SK-N-SH (cell line): ENCODE data around the gene ATP5MC3. TPM values are rescaled to one million over a fixed set of nuclear protein-coding genes. Genes with fewer than 3 reads are reported as not detected.

ENCODE experiments used
- CTCF ChIA-PET: fragments of 300-600, 350-600 bp; formaldehyde crosslinking; extraction: SDS; loops from one replicate; lab custom pipeline; 2021; lab: Yijun Ruan, JAX
- POLR2A ChIA-PET: fragments of 350-600 bp; sonication (Branson Sonifier 250); formaldehyde crosslinking; extraction: SDS; loops from one replicate; lab custom pipeline; 2020; ENCODE audit warnings: antibody characterized with exemption, inconsistent platforms; lab: Yijun Ruan, JAX
- DNase-seq: peaks from one replicate; pipeline ENCODE4 v3.0.0; 2012
- H2AFZ ChIP-seq: fragments of 200-600 bp; sonication (generic); 2 replicates; pipeline ENCODE4 v1.8.1; 2016; ENCODE audit warnings: antibody characterized with exemption, mild to moderate bottlenecking, low read depth
- H3F3A ChIP-seq: fragments of 200-600 bp; sonication (generic); replicated peaks from 2 replicates; pipeline ENCODE3; 2016; ENCODE audit warnings: antibody characterized with exemption, mild to moderate bottlenecking; ENCODE audit not compliant: insufficient read depth
- H3K27ac ChIP-seq, 2 experiments: fragments of 200-500 bp in 1 of 2; fragments of 200-600 bp in 1 of 2; sonication (Bioruptor generic) in 1 of 2; sonication (generic), shearing (Covaris generic) in 1 of 2; 2 replicates each; pipeline versions ENCODE4 v1.5.1 to v1.6.1; 2014 to 2016; ENCODE audit warnings: low read depth in 2 of 2, inconsistent platforms in 1 of 2, low read length in 1 of 2, mild to moderate bottlenecking in 1 of 2, mixed read lengths in 1 of 2
- H3K27me3 ChIP-seq: fragments of 200-600 bp; sonication (generic), shearing (Covaris generic); 2 replicates; pipeline ENCODE4 v1.6.1; 2016; ENCODE audit warnings: mixed run types; ENCODE audit not compliant: insufficient read depth
- H3K36me3 ChIP-seq, 2 experiments: fragments of 200-500 bp in 1 of 2; fragments of 200-600 bp in 1 of 2; sonication (Bioruptor generic) in 1 of 2; sonication (generic) in 1 of 2; replicated peaks in 1 of 2; 2 replicates each; pipeline versions ENCODE3 to v1.5.1; 2014 to 2016; ENCODE audit warnings: low read length in 1 of 2, mild to moderate bottlenecking in 1 of 2; ENCODE audit not compliant: insufficient read depth in 2 of 2, control insufficient read depth in 1 of 2
- H3K4me1 ChIP-seq, 2 experiments: fragments of 200-500 bp in 1 of 2; fragments of 200-600 bp in 1 of 2; sonication (Bioruptor generic) in 1 of 2; sonication (generic), shearing (Covaris generic) in 1 of 2; 2 replicates each; pipeline versions ENCODE4 v1.5.1 to v1.6.1; 2014 to 2016; ENCODE audit warnings: low read depth in 1 of 2, low read length in 1 of 2, mixed run types in 1 of 2; ENCODE audit not compliant: insufficient read depth in 2 of 2, control insufficient read depth in 1 of 2
- H3K4me2 ChIP-seq: fragments of 200-600 bp; sonication (generic), shearing (Covaris generic); 2 replicates; pipeline ENCODE4 v1.6.1; 2017; ENCODE audit warnings: mixed run types
- H3K4me3 ChIP-seq, 2 experiments: fragments of 200-500 bp in 1 of 2; fragments of 200-600 bp in 1 of 2; sonication (Bioruptor generic) in 1 of 2; sonication (generic), shearing (Covaris generic) in 1 of 2; 2 replicates each; pipeline versions ENCODE4 v1.5.1 to v1.8.1; 2014 to 2016; ENCODE audit warnings: low read depth in 2 of 2, inconsistent platforms in 1 of 2, low read length in 1 of 2, mild to moderate bottlenecking in 1 of 2, mixed read lengths in 1 of 2, moderate library complexity in 1 of 2
- H3K79me2 ChIP-seq: fragments of 200-600 bp; sonication (generic); 2 replicates; pipeline ENCODE4 v1.8.1; 2017; ENCODE audit warnings: mild to moderate bottlenecking; ENCODE audit not compliant: insufficient read depth
- H3K9ac ChIP-seq: fragments of 200-600 bp; sonication (generic); 2 replicates; pipeline ENCODE4 v1.6.1; 2017; ENCODE audit warnings: mixed run types
- H3K9me2 ChIP-seq: fragments of 200-600 bp; sonication (generic); 2 replicates; pipeline ENCODE4 v1.6.1; 2017; ENCODE audit warnings: mixed run types
- H3K9me3 ChIP-seq: fragments of 200-600 bp; sonication (generic); 2 replicates; pipeline ENCODE4 v1.6.1; 2017; ENCODE audit warnings: mixed run types, mild to moderate bottlenecking, moderate library complexity
- H4K20me1 ChIP-seq: fragments of 200-600 bp; sonication (generic); 2 replicates; pipeline ENCODE4 v1.6.1; 2017; ENCODE audit warnings: mild to moderate bottlenecking, mixed run types; ENCODE audit not compliant: insufficient read depth
- ELF1 ChIP-seq: IDR thresholded peaks from 2 replicates; pipeline ENCODE4 v1.4.0; 2012
- FOSL2 ChIP-seq: IDR thresholded peaks from 2 replicates; pipeline ENCODE4 v1.4.0; 2012; ENCODE audit warnings: low read depth, mild to moderate bottlenecking, moderate library complexity, borderline replicate concordance
- GATA2 ChIP-seq: sonication (generic); formaldehyde crosslinking; IDR thresholded peaks from 2 replicates; pipeline ENCODE4 v1.5.0; 2020; ENCODE audit warnings: mild to moderate bottlenecking, missing genetic modification reagents
- MXI1 ChIP-seq: IDR thresholded peaks from 2 replicates; pipeline ENCODE4 v1.6.1; 2012; ENCODE audit warnings: mild to moderate bottlenecking, low read depth, low read length, improper control_type of control experiment
- NFIC ChIP-seq: IDR thresholded peaks from 2 replicates; pipeline ENCODE4 v1.4.0; 2012; ENCODE audit warnings: borderline replicate concordance
- POLR2AphosphoS5 ChIP-seq: IDR thresholded peaks from 2 replicates; pipeline ENCODE4 v1.6.1; 2012; ENCODE audit warnings: low read depth, low read length
- RFX5 ChIP-seq: IDR thresholded peaks from 2 replicates; pipeline ENCODE4 v1.6.1; 2012; ENCODE audit warnings: mild to moderate bottlenecking, improper control_type of control experiment, low read length
- TAF1 ChIP-seq: IDR thresholded peaks from 2 replicates; pipeline ENCODE4 v1.6.1; 2012; ENCODE audit warnings: low read depth, mild to moderate bottlenecking, low read length, moderate library complexity, borderline replicate concordance
- TCF12 ChIP-seq: IDR thresholded peaks from 2 replicates; pipeline ENCODE4 v1.4.0; 2012
- TEAD4 ChIP-seq: IDR thresholded peaks from 2 replicates; pipeline ENCODE4 v1.4.0; 2012; ENCODE audit warnings: mild to moderate bottlenecking, borderline replicate concordance; ENCODE audit not compliant: insufficient read depth
- WGBS: methylation state at CpG from one replicate; pipeline ENCODE4 v1.1.6; 2017; ENCODE audit warnings: low lambda C conversion rate; 5-methylcytosine and 5-hydroxymethylcytosine counted together
- polyA plus RNA-seq, 3 experiments: library from polyadenylated mRNA; depleted of rRNA; stranded (reverse); fragments of >200 nt; gene quantifications; 2 replicates each; pipeline ENCODE4 v1.2.3, GENCODE V29; 2012
- TF ChIP-seq, protein P1 (sequence below): fragments of 150-350 bp; IDR thresholded peaks from 2 replicates; pipeline ENCODE4 v1.6.1; 2017; ENCODE audit warnings: antibody characterized with exemption, low read length, low read depth, borderline replicate concordance

ATP5MC3 gene
- polyA plus RNA-seq, 1 of the 3 experiments (the other 2 are of a cell fraction): 365 TPM

DNA sequence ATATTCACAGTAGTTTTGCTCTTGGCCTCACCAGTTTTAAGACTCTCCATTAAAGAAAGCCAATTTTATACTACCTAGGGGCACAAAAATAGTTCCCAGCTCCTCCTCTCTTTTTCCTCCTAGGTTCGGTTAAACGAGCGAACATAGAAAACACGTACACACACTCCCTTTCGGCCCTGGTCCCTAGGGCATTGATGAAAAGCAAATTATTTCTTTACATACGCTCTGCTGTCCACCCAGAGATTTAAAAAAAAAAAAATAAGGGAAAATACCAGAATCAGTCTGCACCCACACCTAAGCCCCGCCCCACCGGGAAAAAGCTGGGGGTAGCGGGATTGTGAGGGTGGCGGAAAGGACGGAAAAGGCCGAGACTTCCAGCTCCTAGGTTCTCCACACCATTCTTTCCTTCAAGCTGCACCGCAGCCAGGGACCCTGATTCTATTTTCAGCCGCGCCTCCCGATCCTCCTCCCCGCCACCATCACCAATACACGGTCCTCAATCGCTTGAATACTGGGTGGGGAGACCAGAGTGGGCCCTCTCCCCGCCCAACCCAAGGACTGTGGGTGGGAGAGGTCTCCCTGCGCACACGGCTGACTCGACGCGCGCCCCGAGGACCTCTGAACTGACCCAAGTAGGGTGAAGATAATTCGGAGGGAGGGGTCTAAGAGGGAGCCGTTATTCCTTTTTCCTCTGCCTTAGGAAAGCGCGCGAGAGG lies 14.3 kb downstream of the ATP5MC3 start:
- Histone ChIP-seq H3K27ac (peak overlapping the region; percentile 94 to 98), H3K27me3 (no peaks in the 10 kb centered on the region), H3K36me3 (peaks cover 3 to 7% of the 10 kb centered on the region in 2 experiments), H4K20me1 (peaks cover 30% of the 10 kb centered on the region), H3K79me2 (peaks cover 68% of the 10 kb centered on the region), H3K4me2 (peak overlapping the region; percentile 77), H3K4me1 (no peaks in the 10 kb centered on the region; a peak in 3 of 4 replicates), H3K9me3 (no peaks in the 10 kb centered on the region), H2AFZ (peak overlapping the region; percentile 87), H3K9me2 (no peaks in the 10 kb centered on the region), H3K9ac (peak overlapping the region; percentile 98), H3F3A (peaks cover 15% of the 10 kb centered on the region), H3K4me3 (peak overlapping the region; percentile 96 to 98)
- WGBS: under 1% methylated on average over 32 of the region's 32 CpGs
- peak; percentile 66 for DNase-seq
- ChIA-PET CTCF (interaction anchor here (0.6 to 1.2 kb wide), 2 partner anchors 17 to 51 kb away, joined by 3 to 5 read pairs; no protein-coding TSS in a partner anchor), POLR2A (interaction anchor here (0.6 to 1.0 kb wide), 3 partner anchors 11 to 490 kb away, joined by 3 to 4 read pairs (median 4); no protein-coding TSS in a partner anchor)
- TF ChIP-seq TEAD4 (no peak), POLR2AphosphoS5 (0 out of 2 replicates have a peak, but pooled peaks have one; percentile 25), MXI1 (0 out of 2 replicates have a peak, but pooled peaks have one; percentile 14)

DNA sequence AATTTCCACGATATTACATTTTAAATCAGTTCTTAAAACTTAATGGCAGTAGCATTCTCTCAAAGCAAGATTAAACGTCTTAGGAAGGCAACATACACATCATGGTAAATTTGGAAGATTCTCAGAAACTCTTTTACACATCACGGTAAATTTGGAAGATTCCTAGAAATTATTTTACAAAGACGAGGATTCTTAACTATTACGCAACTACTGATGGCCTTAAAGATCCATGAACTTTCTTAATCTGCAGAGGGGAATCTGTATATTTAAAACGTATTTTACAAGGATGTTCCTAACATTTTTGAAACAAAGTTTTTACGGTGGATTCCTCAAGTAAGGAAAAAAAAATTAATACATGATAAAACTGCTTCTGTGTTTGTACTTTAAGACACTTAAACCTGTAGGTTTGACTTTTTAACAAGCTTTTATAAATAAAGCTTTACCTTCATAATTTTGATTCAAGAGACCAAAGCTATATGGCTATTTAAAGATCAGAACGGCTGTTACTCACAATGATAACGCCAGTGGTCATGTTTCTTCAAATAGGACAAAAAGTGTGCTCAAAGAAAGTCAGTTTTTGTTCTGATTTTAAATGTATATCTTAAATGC lies 15.2 kb downstream of the ATP5MC3 start:
- Histone ChIP-seq H4K20me1 (peaks cover 39% of the 10 kb centered on the region), H3K4me1 (no peaks in the 10 kb centered on the region; a peak in 3 of 4 replicates), H3F3A (peaks cover 15% of the 10 kb centered on the region), H3K79me2 (peaks cover 77% of the 10 kb centered on the region), H3K27ac (peak overlapping the region in 1 of 2 experiments; percentile 94; a peak in 2 of 4 replicates), H3K9me2 (no peaks in the 10 kb centered on the region), H3K9me3 (no peaks in the 10 kb centered on the region), H3K36me3 (peaks cover 0 to 11% of the 10 kb centered on the region in 2 experiments)
- 44% methylated on average over 9 of the region's 9 CpGs for WGBS
- POLR2A ChIA-PET: no interaction called here
- no peak for DNase-seq
- TF ChIP-seq GATA2 (CRISPR knock-in tag) (no peak), MXI1 (no peak), TAF1 (no peak), TEAD4 (no peak), TCF12 (no peak), NFIC (no peak), FOSL2 (no peak), RFX5 (no peak), ELF1 (no peak)
- TF ChIP-seq, protein P1, sequence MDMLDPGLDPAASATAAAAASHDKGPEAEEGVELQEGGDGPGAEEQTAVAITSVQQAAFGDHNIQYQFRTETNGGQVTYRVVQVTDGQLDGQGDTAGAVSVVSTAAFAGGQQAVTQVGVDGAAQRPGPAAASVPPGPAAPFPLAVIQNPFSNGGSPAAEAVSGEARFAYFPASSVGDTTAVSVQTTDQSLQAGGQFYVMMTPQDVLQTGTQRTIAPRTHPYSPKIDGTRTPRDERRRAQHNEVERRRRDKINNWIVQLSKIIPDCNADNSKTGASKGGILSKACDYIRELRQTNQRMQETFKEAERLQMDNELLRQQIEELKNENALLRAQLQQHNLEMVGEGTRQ: no peak
- TF ChIP-seq, all 33 proteins: peak for 0
- H2AFZ ChIP-seq: no peak overlapping the region
- CTCF ChIA-PET: interaction anchor here (0.6 to 1.2 kb wide), 5 partner anchors 11 to 931 kb away, joined by 3 to 5 read pairs (median 3); no protein-coding TSS in a partner anchor
- no peaks in the 10 kb centered on the region for H3K27me3 ChIP-seq
- H3K4me3 ChIP-seq: peak overlapping the region; percentile 96 to 98; a peak in 3 of 4 replicates
- H3K4me2 ChIP-seq: peak overlapping the region; percentile 77
- peak overlapping the region; percentile 98 for H3K9ac ChIP-seq
